Measurements from ENCODE around the gene PCOLCE2.

Gene PCOLCE2

DNA sequence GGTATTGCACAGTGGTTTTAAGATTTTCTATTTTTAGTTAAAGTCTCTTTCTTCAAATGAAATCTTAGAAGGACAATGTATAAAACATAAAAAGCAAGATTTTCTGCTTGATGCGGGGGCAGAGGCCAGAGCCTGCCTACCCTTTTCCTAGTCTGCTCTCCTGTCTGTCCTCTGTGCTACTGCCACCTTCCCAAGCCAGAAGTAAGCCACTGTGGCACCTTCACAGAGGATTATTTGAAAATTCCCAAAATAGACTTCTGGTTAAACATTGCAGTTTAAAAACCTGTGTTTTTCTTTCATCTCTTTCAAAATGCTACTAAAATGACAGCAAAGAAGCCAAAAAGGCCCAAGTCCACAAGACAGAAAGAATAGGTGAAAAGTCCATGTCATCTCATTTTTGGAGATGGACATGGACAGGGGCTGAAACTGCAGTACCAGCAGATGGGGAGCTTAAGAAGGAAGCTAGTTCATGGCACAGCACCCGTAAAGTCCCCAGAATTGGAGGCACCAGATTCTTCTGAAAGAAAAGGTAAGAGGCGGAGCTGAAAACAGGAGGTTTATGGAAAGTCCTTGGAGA lies 37.6 kb upstream of the PCOLCE2 start:
- DNase-seq (ENCODE audit: low read depth, low spot score): no peak
- H3K9me3 ChIP-seq (ENCODE audit: low read depth, low read length): no peaks in the 10 kb centered on the region
- H3K36me3 ChIP-seq (ENCODE audit: insufficient read depth, low read length): no peaks in the 10 kb centered on the region
- TF ChIP-seq EZH2 (IDR thresholded peaks at IDR 0.05) (no peak), FOXP2 (optimal IDR thresholded peaks at IDR 0.05; ENCODE audit: control extremely low read depth, extremely low read length, insufficient read depth) (no peak), POLR2AphosphoS5 (IDR thresholded peaks at IDR 0.05; ENCODE audit: borderline replicate concordance, low read depth, low read length) (no peak)
- H3K9ac ChIP-seq (ENCODE audit: insufficient read length): no peak overlapping the region
- no peak overlapping the region for H3K27ac ChIP-seq
- no peak overlapping the region for H3K4me3 ChIP-seq

DNA sequence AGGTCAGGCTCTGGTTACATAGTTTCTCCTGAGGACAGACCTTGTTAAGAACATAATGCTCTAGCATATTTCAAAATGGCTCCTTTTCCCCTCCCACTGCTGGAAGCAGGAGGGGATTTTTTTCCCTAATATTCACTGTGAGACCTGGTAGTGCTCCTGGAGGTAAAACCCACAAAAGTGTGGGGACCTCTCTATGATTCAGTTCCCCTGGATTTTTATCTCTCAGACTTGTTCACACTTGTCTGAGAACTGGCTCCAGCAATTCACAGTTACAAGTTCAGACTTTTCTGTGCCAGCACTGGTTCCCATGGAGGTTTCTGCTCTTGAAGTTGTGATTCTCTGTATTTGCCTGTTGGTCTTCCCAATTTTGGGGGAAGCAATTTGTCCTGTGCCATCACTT lies 36.3 kb upstream of the PCOLCE2 start:
- no peak overlapping the region for H3K4me3 ChIP-seq
- H3K9me3 ChIP-seq (ENCODE audit: low read depth, low read length): no peaks in the 10 kb centered on the region
- DNase-seq (ENCODE audit: low read depth, low spot score): no peak
- no peak overlapping the region for H3K27ac ChIP-seq
- no peaks in the 10 kb centered on the region for H3K36me3 ChIP-seq (ENCODE audit: insufficient read depth, low read length)
- no peak overlapping the region for H3K9ac ChIP-seq (ENCODE audit: insufficient read length)
- TF ChIP-seq FOXP2 (optimal IDR thresholded peaks at IDR 0.05; ENCODE audit: control extremely low read depth, extremely low read length, insufficient read depth) (no peak), POLR2AphosphoS5 (IDR thresholded peaks at IDR 0.05; ENCODE audit: borderline replicate concordance, low read depth, low read length) (no peak), EZH2 (IDR thresholded peaks at IDR 0.05) (no peak)

DNA sequence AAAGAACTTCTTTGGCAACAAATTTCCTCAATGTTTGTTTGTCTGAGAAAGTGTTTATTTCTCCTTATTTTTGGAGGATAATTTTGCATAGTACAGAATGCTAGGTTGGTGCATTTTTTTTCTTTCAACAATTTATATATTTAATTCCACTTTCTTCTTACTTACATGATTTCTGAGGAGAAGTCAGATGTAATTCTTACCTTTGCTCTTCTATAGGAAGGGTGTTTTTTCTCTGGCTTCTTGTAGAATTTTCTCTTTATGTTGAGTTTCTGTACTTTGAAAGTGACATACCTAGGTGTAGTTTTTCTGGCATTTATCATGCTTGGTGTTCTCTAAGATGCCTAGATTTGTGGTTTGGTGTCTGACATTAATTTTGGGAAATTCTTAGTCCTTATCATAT lies 34.8 kb upstream of the PCOLCE2 start:
- no peaks in the 10 kb centered on the region for H3K36me3 ChIP-seq (ENCODE audit: insufficient read depth, low read length)
- no peak for DNase-seq (ENCODE audit: low read depth, low spot score)
- H3K4me3 ChIP-seq: no peak overlapping the region
- no peak overlapping the region for H3K27ac ChIP-seq
- H3K9me3 ChIP-seq (ENCODE audit: low read depth, low read length): no peaks in the 10 kb centered on the region
- TF ChIP-seq EZH2 (IDR thresholded peaks at IDR 0.05) (no peak), FOXP2 (optimal IDR thresholded peaks at IDR 0.05; ENCODE audit: control extremely low read depth, extremely low read length, insufficient read depth) (no peak)
- no peak overlapping the region for H3K9ac ChIP-seq (ENCODE audit: insufficient read length)

DNA sequence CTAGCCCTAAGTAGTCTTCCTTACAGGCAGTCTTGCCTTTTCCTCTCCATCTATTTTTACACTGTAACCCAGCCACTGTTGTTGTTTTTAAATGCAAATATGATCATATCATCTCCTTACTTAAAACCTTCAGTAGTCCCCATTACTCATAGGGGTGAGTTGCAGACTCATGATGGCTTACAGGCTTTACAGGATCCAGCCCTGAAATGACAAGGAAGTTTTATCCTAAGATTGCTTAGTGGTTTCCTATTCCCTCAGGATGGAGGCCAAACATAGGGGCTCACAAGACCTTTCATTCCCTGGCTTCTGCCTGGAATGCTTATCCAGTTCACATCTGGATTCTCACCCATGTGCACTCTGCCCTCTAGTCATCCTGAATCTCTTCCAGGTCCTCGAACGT lies 27.7 kb upstream of the PCOLCE2 start:
- no peak overlapping the region for H3K9ac ChIP-seq (ENCODE audit: insufficient read length)
- DNase-seq (ENCODE audit: low read depth, low spot score): no peak
- H3K4me3 ChIP-seq: no peak overlapping the region
- TF ChIP-seq POLR2AphosphoS5 (IDR thresholded peaks at IDR 0.05; ENCODE audit: borderline replicate concordance, low read depth, low read length) (no peak), EZH2 (IDR thresholded peaks at IDR 0.05) (no peak), FOXP2 (optimal IDR thresholded peaks at IDR 0.05; ENCODE audit: control extremely low read depth, extremely low read length, insufficient read depth) (no peak)
- H3K36me3 ChIP-seq (ENCODE audit: insufficient read depth, low read length): no peaks in the 10 kb centered on the region
- no peak overlapping the region for H3K27ac ChIP-seq
- no peaks in the 10 kb centered on the region for H3K9me3 ChIP-seq (ENCODE audit: low read depth, low read length)

DNA sequence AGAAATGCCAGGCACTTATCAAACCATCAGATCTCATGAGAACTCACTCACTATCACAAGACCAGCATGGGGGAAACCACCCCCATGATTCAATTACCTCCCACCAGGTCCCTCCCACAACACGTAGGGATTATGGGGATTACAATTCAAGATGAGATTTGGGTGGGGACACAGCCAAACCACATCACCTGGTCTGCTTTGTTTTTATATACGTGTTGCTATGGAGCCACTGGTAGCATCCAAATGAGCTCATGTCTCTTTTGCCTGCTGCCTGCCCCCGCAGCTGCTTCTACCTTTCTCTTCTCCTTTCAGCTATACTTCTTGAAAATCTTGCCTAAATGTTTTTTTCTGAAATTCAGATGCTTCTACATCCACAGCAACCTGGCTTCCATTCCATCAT lies 26.8 kb upstream of the PCOLCE2 start:
- no peak overlapping the region for H3K27ac ChIP-seq
- TF ChIP-seq EZH2 (IDR thresholded peaks at IDR 0.05): no peak
- TF ChIP-seq POLR2AphosphoS5 (IDR thresholded peaks at IDR 0.05; ENCODE audit: borderline replicate concordance, low read depth, low read length): no peak
- no peak for TF ChIP-seq FOXP2 (optimal IDR thresholded peaks at IDR 0.05; ENCODE audit: control extremely low read depth, extremely low read length, insufficient read depth)
- no peak overlapping the region for H3K4me3 ChIP-seq
- no peak overlapping the region for H3K9ac ChIP-seq (ENCODE audit: insufficient read length)
- DNase-seq (ENCODE audit: low read depth, low spot score): no peak
- H3K9me3 ChIP-seq (ENCODE audit: low read depth, low read length): no peaks in the 10 kb centered on the region
- H3K36me3 ChIP-seq (ENCODE audit: insufficient read depth, low read length): no peaks in the 10 kb centered on the region

DNA sequence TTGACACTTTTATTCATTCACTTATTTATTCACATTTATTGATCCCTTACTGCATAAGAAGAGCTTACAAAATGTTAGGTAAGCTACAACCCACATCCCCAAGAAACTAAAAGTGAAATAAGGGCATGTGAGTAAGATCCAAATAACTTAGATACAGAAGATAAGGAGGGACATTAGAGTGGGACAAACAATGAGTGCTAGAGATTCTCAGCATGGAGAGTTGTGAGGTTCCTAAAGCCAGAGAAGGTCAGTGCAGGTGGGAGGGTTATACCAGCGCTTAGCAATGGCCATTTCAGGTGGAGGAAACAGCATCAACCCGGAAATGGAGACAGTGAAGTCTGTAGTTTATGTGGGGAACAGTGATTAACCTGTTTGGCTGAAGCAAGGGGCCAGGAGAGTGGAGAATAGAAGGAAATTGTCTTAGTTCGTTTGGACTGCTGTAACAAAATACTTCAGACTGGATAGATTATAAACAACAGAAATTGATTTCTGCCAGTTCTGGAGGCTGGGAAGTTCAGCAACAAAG lies 25.5 kb upstream of the PCOLCE2 start:
- Histone ChIP-seq H3K9me3 (ENCODE audit: low read depth, low read length) (no peaks in the 10 kb centered on the region), H3K27ac (no peak overlapping the region), H3K36me3 (ENCODE audit: insufficient read depth, low read length) (no peaks in the 10 kb centered on the region), H3K4me3 (no peak overlapping the region), H3K9ac (ENCODE audit: insufficient read length) (no peak overlapping the region)
- DNase-seq (ENCODE audit: low read depth, low spot score): no peak
- TF ChIP-seq EZH2 (IDR thresholded peaks at IDR 0.05): no peak
- no peak for TF ChIP-seq FOXP2 (optimal IDR thresholded peaks at IDR 0.05; ENCODE audit: control extremely low read depth, extremely low read length, insufficient read depth)
- no peak for TF ChIP-seq POLR2AphosphoS5 (IDR thresholded peaks at IDR 0.05; ENCODE audit: borderline replicate concordance, low read depth, low read length)

DNA sequence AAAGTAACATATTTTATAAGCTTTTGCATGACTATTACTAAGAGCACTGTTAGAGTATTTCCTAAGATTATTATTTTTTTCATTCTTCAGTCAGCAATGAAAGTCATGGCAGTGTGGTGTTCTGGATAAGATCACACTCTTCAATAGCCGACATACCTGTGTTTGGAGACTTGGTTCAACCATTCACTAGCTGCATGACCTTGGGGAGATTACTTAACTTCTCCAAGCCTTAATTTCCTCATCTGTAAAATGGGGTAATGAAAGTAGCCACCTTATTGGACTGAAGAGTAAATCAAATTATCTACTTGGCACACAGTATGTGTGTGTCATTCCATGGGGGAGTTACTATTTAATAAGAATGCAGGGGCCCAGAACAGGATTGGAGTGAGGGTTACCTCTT lies 24.5 kb upstream of the PCOLCE2 start:
- Histone ChIP-seq H3K4me3 (no peak overlapping the region), H3K9ac (ENCODE audit: insufficient read length) (no peak overlapping the region), H3K36me3 (ENCODE audit: insufficient read depth, low read length) (no peaks in the 10 kb centered on the region), H3K9me3 (ENCODE audit: low read depth, low read length) (no peaks in the 10 kb centered on the region), H3K27ac (no peak overlapping the region)
- TF ChIP-seq POLR2AphosphoS5 (IDR thresholded peaks at IDR 0.05; ENCODE audit: borderline replicate concordance, low read depth, low read length): no peak
- DNase-seq (ENCODE audit: low read depth, low spot score): no peak

DNA sequence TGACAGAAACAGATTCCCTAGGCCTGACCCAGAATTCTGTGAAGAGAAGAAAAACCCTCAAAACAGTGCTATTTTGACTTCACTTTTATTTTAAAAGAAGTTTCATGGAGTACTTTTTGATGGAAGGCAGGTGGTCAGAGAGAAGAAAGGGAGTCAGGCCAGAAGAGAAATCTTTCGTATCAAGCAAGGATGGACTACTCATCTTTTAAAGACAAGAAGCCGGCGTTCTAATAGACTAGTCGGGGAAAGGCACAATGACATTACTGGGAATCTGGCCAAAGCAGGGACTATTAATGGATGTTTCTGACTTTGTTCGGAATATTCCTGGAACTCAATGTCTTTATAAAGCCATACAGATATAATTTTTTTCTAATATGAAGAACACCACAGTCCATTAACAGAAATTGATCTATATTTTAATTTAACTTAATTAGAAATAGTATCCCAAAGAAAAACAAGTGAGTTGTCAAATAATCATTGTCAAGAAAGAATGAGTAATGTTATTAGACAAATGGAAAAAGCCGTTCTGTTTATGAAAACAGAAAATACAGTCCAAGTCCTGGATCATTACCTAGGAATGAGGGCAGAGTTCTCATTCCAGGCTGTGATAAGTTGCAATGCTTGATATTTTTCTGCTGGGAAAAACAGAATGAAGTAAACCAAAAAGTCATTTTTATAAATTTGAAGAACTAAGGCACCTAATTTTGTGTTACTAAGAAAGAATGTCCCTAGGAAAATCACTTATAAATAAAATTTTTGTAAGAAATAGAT lies 23.7 kb upstream of the PCOLCE2 start:
- Histone ChIP-seq H3K9me3 (ENCODE audit: low read depth, low read length) (no peaks in the 10 kb centered on the region), H3K9ac (ENCODE audit: insufficient read length) (no peak overlapping the region), H3K4me3 (no peak overlapping the region), H3K36me3 (ENCODE audit: insufficient read depth, low read length) (no peaks in the 10 kb centered on the region), H3K27ac (no peak overlapping the region)
- TF ChIP-seq FOXP2 (optimal IDR thresholded peaks at IDR 0.05; ENCODE audit: control extremely low read depth, extremely low read length, insufficient read depth) (no peak), POLR2AphosphoS5 (IDR thresholded peaks at IDR 0.05; ENCODE audit: borderline replicate concordance, low read depth, low read length) (no peak), EZH2 (IDR thresholded peaks at IDR 0.05) (no peak)
- no peak for DNase-seq (ENCODE audit: low read depth, low spot score)

Measured in SK-N-MC (cell line).